Kidney glomerular epithelial cell (primary cell): ENCODE data around the gene CDC20.

Experiments used
- DNase-seq: peaks from one replicate; lab custom pipeline; 2025; lab: John Stamatoyannopoulos, UW

The CDC20 gene

DNA sequence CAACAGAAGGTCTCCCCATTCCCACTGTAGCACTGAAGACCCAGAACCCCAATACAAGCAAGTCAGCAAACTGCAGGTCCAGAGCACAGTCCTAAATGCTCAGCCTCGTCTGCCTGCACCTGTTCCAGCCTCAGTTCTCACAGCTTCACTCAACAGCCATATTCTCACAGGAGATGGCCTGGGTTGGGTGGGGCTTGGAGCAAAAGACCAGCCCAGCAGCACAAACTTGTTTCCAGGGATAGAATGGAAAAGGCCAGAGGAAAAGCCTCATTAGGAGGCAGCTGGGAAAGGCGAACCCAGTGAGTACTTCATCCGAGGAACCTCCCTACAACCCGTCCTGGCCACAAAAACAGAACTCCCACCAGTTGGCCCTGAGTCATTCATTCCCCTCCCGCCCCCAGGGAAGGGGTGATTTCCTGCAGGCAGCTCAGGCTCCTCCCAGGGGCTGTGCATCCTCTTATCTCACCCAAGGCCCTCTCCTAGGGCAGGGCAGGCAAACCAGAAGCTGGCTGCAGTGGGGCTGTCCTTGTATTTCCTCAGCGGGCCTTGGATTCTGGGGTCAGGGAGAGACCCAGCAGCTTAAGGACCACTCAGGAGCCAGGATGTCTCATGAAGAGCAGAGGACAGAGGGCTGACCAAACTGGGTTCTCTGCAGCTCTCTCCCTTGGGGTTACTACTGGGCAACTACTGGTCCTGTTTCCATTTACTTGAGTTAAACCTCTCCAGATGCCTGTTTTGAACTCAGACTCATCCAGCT, 28.6 kb upstream of the CDC20 start:
- DNase-seq: peak; percentile 79

DNA sequence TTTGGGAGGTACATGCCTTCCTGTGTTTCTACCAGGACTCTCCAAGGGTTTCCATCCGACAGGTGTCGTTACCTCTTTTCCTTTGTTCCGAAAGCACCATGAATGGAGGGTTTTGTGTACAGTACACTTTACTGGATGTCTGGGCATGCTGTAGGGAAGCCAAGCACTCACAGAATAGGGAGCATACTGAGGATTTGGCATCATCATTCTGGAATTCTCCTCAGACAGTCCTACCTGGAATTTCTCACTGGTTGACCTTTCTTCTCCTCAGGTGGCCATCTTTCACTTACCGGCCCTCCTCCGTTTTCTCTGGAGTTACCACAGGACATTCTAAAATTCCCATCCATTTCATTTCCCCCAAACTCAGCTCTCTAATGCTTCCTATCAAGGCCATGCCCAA, 27.1 kb upstream of the CDC20 start:
- DNase-seq: no peak

DNA sequence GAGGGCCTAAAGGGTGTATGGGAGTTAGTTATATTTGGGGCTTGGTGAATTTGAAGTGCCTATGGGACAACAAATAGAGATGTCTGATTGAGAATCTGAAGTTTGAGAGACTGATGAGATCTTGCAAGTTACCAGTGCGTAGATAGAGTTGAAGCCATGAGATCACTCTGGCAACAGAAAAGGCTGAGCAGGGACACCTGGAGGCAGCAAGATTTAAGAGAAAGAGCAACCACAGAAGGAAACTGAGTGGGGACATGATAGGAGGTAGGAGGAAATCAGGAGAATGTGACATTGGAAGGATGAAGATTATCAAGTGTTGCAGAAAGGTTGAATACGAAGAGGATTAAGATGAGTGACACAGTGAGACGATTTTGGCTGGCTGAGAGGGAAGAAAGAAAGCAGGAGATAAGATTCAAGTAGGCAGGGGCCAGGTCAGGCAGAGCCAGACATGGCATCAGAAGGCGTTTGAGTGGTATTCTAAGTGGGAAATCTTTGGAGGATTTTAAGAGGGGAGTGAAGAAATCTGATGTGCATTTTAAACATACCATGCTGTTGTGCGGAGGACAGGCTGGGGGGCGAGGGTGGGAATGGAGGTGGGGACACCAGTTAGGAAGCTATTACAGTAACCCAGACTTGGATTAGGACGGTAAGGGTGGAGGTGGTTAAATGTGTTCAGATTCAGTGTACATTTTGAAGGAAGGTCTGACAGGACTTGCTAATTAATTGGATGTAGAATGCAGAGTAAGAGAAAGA, 24.2 kb upstream of the CDC20 start:
- no peak for DNase-seq

DNA sequence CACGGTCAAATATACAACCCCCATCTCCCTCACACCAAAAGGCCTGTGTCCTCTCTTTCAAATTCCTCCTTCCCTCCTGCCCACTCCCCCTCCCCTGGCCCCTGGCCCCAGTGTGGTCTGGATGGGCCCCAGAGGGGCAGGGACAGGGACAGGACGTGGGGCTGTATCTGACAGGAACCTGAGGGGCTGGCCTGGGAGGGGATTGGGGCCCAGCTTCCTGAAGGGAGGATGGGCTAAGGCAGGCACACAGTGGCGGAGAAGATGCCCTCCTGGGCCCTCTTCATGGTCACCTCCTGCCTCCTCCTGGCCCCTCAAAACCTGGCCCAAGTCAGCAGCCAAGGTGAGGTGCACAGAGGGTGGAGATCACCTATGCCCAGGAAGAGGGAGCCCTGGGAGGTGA, 21.2 kb upstream of the CDC20 start, which contains the start of gene MPL:
TSS of gene MPL (plus strand) at position 231 of the 400 bp plus-strand sequence. CDS start at position 262, 31 bp downstream.
- no peak for DNase-seq

DNA sequence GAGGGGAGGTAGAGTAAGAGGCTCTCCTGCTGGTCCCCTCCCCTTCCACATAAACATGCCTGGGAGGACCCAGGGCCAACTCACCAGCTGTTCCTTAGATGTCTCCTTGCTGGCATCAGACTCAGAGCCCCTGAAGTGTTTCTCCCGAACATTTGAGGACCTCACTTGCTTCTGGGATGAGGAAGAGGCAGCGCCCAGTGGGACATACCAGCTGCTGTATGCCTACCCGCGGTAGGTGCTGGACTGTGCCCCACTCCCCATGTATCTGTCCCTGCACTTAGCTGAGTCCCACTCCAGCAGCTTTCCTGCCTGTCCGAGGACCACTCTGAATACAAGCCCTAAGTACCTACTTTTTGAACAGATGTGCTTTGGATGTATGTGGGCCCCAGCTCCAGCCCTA, 20.8 kb upstream of the CDC20 start:
- no peak for DNase-seq

DNA sequence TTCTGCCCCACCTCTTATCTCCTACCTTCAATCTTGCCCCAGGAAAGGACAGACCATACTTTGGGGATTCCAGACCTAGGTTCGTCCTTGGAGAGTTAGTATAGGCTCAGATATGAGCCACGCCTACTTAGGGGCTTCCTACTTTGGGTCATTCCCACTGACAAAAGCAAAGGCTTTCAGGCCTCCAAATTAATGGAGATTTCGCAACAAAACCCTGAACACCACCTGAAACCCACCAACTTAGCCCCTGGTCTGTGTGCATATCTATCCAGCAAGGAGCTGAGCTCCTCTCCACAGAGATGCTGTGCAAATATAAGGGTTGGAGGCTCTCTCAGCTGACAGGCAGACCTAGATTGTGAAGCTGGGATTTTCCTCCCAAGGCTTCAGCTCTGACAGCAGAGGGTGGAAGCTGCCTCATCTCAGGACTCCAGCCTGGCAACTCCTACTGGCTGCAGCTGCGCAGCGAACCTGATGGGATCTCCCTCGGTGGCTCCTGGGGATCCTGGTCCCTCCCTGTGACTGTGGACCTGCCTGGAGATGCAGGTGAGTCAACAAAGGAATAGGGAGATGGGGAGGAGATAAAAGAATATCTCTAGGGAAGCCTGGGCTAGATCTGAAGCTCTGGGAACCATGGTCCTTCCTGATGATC, 19.1 kb upstream of the CDC20 start:
- no peak for DNase-seq

DNA sequence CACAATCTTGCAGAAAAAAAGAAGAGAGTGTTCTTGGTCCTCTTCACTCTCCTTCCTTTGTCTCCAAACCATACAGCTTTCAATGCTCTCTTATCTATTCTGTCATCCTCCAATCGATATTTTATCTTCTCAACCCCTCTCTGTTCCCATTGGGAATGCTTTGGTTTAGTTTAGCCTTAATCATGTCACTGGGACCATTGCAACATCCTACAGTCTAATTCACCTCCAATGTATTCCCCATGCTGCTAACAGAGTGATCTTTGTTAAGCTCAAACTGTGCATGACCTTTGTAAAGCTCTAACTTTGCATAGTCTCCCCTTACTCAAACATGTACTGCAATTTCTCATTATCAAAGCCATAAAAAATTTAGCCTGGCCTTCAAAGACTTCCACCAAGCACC, 18.2 kb upstream of the CDC20 start:
- no peak for DNase-seq

DNA sequence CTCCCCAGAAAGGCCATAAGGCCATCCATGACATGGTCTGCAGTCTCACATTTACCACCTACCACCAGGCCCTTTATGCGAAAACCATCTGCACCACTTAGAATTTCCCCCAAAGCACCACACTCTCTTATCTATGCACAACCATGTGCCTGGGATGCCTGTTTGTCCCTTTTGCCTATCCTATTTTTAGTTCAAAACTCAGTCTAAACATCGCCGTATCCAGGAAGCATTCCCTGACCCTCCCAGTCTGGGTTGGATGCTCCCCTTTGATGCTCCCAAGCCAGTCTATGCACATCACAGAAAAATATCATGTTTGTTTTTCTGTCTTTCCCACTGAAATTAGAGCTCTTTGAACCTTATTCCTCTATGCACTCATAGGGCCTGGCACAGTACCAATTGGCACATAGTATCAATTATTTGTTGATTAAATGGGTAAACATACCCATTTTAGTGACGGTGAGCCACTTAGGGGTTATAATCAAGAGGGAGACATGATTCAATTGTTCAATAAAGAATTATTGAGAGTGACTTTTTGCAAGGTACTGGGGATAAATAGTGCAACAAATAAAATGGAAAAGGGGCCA, 14.4 kb upstream of the CDC20 start:
- DNase-seq: no peak

DNA sequence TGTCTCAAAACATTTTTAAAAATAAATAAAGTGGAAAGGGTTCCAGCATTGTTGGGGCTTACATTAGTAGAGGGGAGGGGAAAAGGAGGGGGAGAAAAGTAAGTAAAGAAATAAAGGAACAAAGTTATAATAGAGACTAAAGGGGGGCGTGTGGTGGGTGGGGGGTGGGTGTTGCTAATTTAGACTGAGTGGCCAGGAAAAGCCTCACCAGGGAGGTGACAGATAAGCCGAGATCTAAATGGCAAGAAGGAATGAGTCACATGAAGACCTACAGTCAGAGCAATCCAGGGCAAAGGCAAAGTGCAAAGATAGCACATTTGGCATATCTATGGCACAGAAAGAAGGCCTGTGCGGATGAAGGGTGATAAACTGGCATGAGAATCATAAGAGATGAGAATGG, 13.7 kb upstream of the CDC20 start:
- no peak for DNase-seq

DNA sequence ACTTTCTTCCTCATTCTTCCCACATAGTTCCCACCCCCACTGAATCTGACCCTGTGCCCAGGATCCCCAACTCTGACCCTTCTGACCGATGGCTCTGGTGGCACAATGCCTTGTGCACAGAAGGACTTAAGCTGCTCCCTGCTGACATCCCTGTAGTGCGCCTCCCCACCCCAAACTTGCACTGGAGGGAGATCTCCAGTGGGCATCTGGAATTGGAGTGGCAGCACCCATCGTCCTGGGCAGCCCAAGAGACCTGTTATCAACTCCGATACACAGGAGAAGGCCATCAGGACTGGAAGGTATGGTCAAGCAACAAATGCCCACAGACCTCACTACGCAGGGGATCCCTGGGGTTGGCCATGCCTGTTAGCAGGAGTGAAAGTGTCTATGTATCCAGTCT, 12.1 kb upstream of the CDC20 start:
- no peak for DNase-seq

DNA sequence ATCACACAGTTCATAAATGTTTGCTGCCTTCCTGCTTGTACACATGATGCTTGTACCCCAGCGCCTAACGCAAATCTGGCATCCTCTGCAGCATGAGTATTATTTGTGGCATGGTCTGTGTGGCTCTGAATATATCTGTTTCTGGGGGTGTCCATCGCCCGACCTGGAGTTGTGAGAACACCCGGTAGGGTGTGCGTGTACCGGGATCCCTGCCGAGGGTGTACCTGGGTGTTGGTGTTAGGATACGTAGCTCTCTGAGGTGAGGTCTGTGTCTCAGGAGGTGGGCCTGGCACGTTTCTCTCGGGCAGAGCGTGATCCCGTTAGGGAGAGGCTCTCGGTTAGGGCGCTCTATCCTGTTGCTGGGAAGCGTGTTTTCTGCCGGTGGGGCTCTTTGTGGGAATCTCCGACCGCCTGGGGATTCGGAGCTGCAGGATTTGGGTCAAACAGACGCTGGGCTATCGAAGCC, 10.4 kb upstream of the CDC20 start:
- DNase-seq: no peak

DNA sequence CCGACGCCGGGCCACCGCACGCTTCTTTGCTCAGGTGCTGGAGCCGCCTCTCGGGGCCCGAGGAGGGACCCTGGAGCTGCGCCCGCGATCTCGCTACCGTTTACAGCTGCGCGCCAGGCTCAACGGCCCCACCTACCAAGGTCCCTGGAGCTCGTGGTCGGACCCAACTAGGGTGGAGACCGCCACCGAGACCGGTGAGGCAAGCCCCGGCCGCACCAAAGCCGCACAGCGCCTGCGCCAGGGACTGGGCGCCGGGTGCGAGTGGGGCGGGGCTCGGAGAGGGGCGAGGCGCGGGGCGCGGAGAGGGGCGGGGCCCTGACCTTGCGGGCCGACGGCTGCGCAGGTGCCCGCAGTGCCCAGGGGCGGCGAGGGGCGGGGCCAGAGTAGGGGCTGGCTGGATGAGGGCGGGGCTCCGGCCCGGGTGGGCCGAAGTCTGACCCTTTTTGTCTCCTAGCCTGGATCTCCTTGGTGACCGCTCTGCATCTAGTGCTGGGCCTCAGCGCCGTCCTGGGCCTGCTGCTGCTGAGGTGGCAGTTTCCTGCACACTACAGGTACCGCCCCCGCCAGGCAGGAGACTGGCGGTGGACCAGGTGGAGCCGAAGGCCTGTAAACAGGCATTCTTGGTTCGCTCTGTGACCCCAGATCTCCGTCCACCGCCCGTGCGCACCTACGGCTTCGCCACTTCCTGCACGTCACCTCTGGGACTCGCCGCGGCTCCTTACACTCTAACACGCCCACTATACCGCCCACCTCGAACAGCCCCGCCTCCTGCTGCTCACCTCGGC, 9.8 kb upstream of the CDC20 start:
- peak; percentile 63 for DNase-seq

DNA sequence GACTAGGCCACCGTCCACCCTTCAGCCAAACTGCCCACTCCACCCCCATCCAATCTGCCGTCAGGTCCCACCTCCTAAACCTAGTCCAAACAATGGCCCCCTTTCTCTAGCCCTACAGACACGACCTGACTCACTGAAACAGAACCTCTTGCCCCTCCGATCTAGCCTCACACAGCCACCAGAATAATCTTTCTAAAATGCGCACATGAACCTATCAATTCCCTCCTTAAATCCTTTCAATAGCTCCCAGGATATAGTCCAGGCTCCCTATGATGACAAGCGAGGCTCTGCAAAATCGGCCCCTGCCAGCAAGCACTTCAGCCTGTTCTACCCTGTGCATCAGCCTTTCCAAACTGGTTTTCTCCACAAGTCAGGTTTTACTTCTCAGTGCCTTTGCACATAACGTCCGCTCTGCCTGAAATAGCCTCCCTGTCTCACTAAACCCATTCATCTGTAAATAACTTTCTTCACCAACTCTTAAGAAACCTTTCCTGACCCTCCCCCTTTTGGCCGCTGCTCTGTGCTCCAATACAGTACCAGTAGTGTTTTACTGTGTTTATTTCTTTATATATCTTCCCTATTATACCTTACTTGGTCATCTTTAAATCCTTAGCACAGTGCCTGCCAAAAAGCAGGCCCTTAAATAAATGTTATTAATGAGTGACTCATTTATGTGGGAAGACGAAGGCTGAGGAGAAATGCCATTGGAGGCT, 9.0 kb upstream of the CDC20 start:
- peak; percentile 31 for DNase-seq

DNA sequence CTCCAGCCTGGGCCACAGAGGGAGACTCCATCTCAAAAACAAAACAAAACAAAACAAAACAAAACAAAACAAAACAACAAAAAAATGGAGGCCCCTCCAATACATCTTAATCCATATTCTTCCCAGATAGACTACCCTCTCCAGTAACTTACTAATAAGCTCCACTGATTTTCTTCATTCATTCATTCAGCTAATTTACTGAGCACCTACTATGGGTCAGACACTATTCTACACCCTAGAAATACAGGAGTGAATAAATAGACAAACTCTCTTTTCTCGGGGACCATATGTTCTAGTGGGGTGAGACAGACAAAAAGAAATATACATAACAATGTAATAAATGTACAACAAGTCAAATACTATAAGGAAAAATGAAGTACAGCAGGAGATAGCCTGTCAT, 7.8 kb upstream of the CDC20 start:
- no peak for DNase-seq

DNA sequence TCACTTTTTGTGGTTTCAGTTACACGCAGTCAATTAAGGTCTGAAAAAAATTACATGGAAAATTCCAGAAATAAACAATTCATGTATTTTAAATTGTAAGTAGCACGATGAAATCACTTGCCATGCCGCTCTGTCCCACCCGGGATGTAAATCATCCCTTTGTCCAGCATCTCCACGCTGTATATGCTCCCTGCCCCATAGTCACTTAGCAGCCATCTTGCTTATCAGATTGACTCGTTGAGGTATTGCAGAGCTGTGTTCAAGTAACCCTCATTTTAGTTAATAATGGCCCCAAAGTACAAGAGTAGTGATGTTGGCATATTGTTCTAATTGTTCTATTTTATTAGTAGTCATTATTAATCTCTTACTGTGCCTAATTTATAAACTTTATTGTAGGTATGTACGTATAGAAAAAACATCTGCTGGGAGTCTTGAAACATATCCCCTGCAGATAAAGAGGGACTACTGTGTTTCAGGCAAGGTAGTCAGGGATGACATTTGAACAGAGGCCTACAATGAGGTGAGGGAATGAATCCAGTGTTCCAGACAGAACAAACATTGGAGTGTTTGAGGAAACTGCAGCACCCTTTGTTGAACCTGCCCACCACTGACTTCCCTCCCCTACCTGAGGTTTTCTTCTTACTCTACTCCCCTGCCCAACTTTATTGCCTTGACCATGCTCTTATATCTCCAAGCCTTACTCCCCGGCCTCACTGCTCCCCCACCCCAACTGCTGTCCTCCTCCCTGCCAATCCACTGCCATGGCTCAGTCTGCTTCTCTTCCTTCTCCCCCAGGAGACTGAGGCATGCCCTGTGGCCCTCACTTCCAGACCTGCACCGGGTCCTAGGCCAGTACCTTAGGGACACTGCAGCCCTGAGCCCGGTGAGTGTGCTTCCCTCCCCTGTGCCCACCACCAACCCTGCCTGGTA, 7.1 kb upstream of the CDC20 start:
- no peak for DNase-seq

DNA sequence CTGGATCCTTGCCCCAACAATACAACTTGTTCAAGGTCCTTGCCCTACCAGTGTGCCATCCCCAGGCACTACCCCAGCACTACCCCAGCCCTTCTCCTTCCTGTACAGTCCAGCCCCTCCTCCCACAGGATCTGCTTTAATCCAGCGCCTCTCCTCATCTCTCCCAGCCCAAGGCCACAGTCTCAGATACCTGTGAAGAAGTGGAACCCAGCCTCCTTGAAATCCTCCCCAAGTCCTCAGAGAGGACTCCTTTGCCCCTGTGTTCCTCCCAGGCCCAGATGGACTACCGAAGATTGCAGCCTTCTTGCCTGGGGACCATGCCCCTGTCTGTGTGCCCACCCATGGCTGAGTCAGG, 6.5 kb upstream of the CDC20 start:
- no peak for DNase-seq

DNA sequence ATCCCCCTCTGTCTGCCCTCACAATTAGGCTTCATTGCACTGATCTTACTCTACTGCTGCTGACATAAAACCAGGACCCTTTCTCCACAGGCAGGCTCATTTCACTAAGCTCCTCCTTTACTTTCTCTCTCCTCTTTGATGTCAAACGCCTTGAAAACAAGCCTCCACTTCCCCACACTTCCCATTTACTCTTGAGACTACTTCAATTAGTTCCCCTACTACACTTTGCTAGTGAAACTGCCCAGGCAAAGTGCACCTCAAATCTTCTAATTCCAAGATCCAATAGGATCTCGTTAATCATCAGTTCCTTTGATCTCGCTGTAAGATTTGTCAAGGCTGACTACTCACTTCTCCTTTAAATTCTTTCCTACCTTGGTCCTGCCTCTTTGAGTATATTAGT, 5.9 kb upstream of the CDC20 start:
- DNase-seq: no peak

DNA sequence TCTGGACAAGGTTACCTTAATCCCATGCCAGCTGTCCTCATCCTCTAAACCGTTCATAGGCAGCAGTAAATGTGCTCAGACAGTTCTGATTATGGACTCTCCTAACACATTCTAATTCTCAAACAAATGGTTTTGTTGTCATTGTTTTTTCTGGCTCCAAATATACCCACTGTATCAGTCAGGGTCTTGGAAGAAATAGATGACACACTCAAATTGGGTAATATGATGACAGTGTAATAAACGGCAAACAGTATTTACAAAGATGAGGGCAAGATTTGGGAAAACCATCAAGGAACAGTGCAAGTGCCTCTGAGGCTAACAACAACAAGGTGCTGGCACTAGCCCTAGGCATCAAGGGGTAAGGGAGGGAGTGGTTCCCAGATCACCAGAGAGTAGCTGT, 4.3 kb upstream of the CDC20 start:
- DNase-seq: no peak

DNA sequence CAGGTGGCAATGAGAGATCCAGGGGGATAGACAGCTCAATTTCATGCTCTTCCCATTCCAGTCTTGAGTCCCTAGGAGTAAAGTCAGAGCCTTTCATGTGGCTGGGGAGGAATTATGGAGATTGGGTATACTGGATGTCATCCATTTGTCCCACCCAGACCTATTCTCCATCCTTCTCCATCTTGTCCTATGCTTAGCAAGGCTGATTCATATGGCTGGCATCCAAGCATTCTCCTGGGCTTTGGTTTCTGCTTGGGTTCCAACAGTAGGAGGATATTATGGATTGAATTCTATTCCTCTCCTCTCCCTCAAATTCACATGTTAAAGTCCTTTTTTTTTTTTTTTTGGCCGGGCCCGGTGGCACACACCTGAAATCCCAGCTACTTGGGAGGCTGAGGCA, 3.8 kb upstream of the CDC20 start:
- DNase-seq: no peak

DNA sequence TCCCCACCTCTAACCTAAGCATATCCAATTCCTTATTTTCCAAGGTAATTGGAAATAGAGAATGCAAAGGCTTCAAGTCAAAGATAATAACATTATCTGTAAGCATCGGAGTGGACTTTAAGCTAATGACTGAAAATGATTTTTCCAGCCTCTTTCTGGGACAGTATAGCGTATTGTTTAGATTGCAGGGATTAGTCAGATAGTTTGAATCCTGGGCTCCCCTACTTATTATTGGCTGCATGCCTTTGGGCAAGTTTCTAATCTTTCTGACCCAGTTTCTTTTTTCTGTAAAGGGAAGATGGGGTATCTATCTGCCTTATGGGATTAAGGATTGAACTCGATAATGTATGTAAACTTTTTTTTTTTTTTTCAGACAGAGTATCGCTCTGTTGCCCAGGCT, 1.5 kb upstream of the CDC20 start:
- DNase-seq: no peak
